ENCODE results near the gene SETSIP. TPM values are rescaled to one million over a fixed set of nuclear protein-coding genes. Genes with fewer than 3 reads are reported as not detected.

SETSIP gene
- total and polyA plus RNA-seq, 2 of the 8 experiments (the other 6 are each of a cell fraction or from before 2014, with no cell fraction given) = 0.14 TPM; not detected in 1

DNA sequence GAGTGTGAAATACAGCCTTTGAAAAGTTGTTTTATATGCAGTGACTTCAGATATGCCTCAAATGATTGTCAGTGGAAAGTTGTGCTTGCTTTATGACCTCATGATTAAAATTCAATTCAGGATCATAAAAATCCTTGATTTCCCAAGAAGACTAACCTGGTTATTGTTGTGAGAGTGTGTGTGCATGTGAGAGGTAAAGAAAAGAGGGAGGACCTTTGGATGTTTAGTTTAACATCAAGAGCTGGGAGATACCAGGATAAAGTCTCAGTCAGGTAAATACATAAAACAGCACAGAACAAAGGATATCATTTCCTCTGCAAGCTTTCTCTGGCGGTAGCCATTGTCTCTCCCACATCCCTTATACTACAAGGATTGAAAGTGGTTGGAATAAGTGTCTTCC lies 19.4 kb upstream of the SETSIP start:
- Histone ChIP-seq H3K9ac (replicated peaks in 1 of 4; ENCODE audit: extremely low read depth in 1 of 4, low read depth in 3 of 4, low read length in 3 of 4) (no peak overlapping the region), H3K36me3 (ENCODE audit: control insufficient read depth in 2 of 4, insufficient read depth in 4 of 4, low read length in 3 of 4) (no peaks in the 10 kb centered on the region), H3K4me3 (ENCODE audit: extremely low read depth in 1 of 4, insufficient read depth in 2 of 4, low read depth in 3 of 4, low read length in 4 of 4) (no peak overlapping the region), H4K91ac (replicated peaks; ENCODE audit: insufficient read length, low read length) (no peak overlapping the region), H2BK5ac (ENCODE audit: low read depth, low read length) (no peak overlapping the region), H3K79me1 (ENCODE audit: low read depth, low read length) (no peaks in the 10 kb centered on the region; the same call in 1 of the 2 replicates), H3K14ac (ENCODE audit: insufficient read length) (no peak overlapping the region), H3K23me2 (ENCODE audit: low read depth, low read length) (no peaks in the 10 kb centered on the region), H4K5ac (ENCODE audit: insufficient read length, low read depth, low read length) (no peak overlapping the region), H4K20me1 (replicated peaks in 1 of 2; ENCODE audit: control insufficient read depth in 1 of 2, insufficient read depth in 2 of 2, low read length in 2 of 2) (no peaks in the 10 kb centered on the region), H4K8ac (ENCODE audit: extremely low read depth, insufficient read depth, low read length) (no peak overlapping the region), H2AK5ac (ENCODE audit: low read depth, low read length) (no peak overlapping the region), H3K4me1 (replicated peaks in 1 of 4; ENCODE audit: control insufficient read depth in 3 of 4, insufficient read depth in 4 of 4, low read length in 3 of 4) (no peaks in the 10 kb centered on the region), H3K79me2 (ENCODE audit: control insufficient read depth in 1 of 2, insufficient read depth in 2 of 2, low read length in 2 of 2) (no peaks in the 10 kb centered on the region), H3K27ac (ENCODE audit: low read depth, low read length) (no peak overlapping the region), H2BK20ac (ENCODE audit: low read length) (no peak overlapping the region), H3K27me3 (replicated peaks in 1 of 4; ENCODE audit: control insufficient read depth in 3 of 4, extremely low read depth in 1 of 4, insufficient read depth in 3 of 4, low read length in 3 of 4) (no peaks in the 10 kb centered on the region), H2AFZ (ENCODE audit: low read length) (no peak overlapping the region), H2BK12ac (ENCODE audit: low read depth, low read length) (no peak overlapping the region), H3K4ac (replicated peaks; ENCODE audit: insufficient read length, low read depth, low read length) (no peak overlapping the region), H3K56ac (replicated peaks; ENCODE audit: insufficient read length, low read depth, low read length) (no peak overlapping the region), H3K4me2 (ENCODE audit: insufficient read depth in 1 of 2, low read depth in 2 of 2, low read length in 2 of 2) (no peak overlapping the region), H3K23ac (ENCODE audit: insufficient read length) (no peak overlapping the region), H2BK120ac (replicated peaks; ENCODE audit: low read depth, low read length) (no peak overlapping the region), H2BK15ac (ENCODE audit: low read length) (no peak overlapping the region), H3K18ac (ENCODE audit: extremely low read depth, low read length) (no peak overlapping the region), H3K9me3 (ENCODE audit: insufficient read depth in 2 of 2, low read depth in 1 of 2, low read length in 1 of 2) (no peaks in the 10 kb centered on the region)
- FAIRE-seq = no peak
- CTCF ChIA-PET (ENCODE audit: partially characterized antibody) = interaction anchor here (0.6 kb wide), 1 partner anchor 54 kb away, joined by 3 read pairs; no protein-coding TSS in a partner anchor
- no peak for DNase-seq (ENCODE audit: low read depth in 1 of 2, low spot score in 2 of 2)
- POLR2A ChIA-PET (ENCODE audit: partially characterized antibody) = no interaction called here
- WGBS, 2 experiments (ENCODE audit: extremely low coverage in 1 of 2, insufficient coverage in 1 of 2, insufficient read length in 1 of 2, insufficient replicate concordance in 2 of 2, low coverage in 1 of 2, low lambda C conversion rate in 2 of 2, missing lambda C conversion rate in 1 of 2) = 83% methylated on average over 1 of the region's 1 CpG; no CpG with 5 or more reads in 1 of the 2 experiments
- TF ChIP-seq SIX5 (IDR thresholded peaks at IDR 0.05; ENCODE audit: low read depth, low read length) (no peak), SP4 (IDR thresholded peaks at IDR 0.05; ENCODE audit: low read length) (no peak), CREB1 (IDR thresholded peaks at IDR 0.05) (no peak), BRCA1 (IDR thresholded peaks at IDR 0.05; ENCODE audit: low read depth, low read length) (no peak), RAD21 (IDR thresholded peaks at IDR 0.05 in 1 of 2, conservative IDR thresholded peaks at IDR 0.05 in 1 of 2; ENCODE audit: low read depth in 2 of 2, low read length in 2 of 2) (no peak), SAP30 (IDR thresholded peaks at IDR 0.05; ENCODE audit: insufficient read depth, insufficient replicate concordance, low read length) (no peak), MAFK (IDR thresholded peaks at IDR 0.05; ENCODE audit: low read depth, low read length) (no peak), CTBP2 (IDR thresholded peaks at IDR 0.05; ENCODE audit: borderline replicate concordance, insufficient read depth, insufficient read length, low read length) (no peak), RFX5 (IDR thresholded peaks at IDR 0.05; ENCODE audit: borderline replicate concordance, low read depth, low read length) (no peak), JUN (IDR thresholded peaks at IDR 0.05; ENCODE audit: low read depth, low read length) (no peak), TAF1 (IDR thresholded peaks at IDR 0.05; ENCODE audit: low read depth, low read length) (no peak)
- TF ChIP-seq, protein P1, sequence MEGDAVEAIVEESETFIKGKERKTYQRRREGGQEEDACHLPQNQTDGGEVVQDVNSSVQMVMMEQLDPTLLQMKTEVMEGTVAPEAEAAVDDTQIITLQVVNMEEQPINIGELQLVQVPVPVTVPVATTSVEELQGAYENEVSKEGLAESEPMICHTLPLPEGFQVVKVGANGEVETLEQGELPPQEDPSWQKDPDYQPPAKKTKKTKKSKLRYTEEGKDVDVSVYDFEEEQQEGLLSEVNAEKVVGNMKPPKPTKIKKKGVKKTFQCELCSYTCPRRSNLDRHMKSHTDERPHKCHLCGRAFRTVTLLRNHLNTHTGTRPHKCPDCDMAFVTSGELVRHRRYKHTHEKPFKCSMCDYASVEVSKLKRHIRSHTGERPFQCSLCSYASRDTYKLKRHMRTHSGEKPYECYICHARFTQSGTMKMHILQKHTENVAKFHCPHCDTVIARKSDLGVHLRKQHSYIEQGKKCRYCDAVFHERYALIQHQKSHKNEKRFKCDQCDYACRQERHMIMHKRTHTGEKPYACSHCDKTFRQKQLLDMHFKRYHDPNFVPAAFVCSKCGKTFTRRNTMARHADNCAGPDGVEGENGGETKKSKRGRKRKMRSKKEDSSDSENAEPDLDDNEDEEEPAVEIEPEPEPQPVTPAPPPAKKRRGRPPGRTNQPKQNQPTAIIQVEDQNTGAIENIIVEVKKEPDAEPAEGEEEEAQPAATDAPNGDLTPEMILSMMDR (IDR thresholded peaks at IDR 0.05; ENCODE audit: control extremely low read depth in 1 of 3, insufficient read depth in 1 of 3, low read depth in 1 of 3, low read length in 3 of 3) = no peak

All from H1 (cell line).